ENCODE measurements around the gene MAST2.

The MAST2 gene

DNA sequence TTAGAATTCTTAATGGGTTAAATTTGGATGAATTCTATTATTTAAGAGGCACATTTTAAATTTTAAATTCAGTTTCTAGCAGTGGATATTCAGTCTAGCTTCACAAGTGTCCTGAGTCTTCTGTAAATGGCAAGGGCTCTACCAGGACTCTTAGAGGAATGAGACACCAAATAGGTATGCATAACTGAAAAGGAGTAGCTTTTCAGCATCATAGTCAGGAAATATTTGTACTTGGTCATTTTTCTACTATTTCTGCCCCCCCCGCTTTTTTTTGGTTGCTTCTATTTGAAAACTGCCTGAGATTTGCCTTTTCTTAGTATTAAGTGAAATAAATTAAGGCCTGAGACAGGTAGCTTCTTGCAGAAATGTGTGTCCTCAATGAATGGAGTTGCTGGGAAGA, 80.2 kb downstream of the MAST2 start:
- H3K36me3 ChIP-seq (ENCODE audit: insufficient read depth), result no peaks in the 10 kb centered on the region
- no peaks in the 10 kb centered on the region for H3K79me2 ChIP-seq (ENCODE audit: insufficient read depth, low read depth)
- no peaks in the 10 kb centered on the region for H3K27me3 ChIP-seq (ENCODE audit: insufficient read depth, low read depth)
- H3K9ac ChIP-seq, result no peak overlapping the region
- H3K4me1 ChIP-seq (ENCODE audit: low read depth, poor library complexity, severe bottlenecking), result peaks cover 11% of the 10 kb centered on the region
- no peak overlapping the region for H3K4me3 ChIP-seq (IDR thresholded peaks at IDR 0.05; ENCODE audit: insufficient read depth, low read depth, low read length)
- H4K20me1 ChIP-seq (ENCODE audit: insufficient read depth), result no peaks in the 10 kb centered on the region
- no peak overlapping the region for H3K27ac ChIP-seq
- TF ChIP-seq, protein P1, sequence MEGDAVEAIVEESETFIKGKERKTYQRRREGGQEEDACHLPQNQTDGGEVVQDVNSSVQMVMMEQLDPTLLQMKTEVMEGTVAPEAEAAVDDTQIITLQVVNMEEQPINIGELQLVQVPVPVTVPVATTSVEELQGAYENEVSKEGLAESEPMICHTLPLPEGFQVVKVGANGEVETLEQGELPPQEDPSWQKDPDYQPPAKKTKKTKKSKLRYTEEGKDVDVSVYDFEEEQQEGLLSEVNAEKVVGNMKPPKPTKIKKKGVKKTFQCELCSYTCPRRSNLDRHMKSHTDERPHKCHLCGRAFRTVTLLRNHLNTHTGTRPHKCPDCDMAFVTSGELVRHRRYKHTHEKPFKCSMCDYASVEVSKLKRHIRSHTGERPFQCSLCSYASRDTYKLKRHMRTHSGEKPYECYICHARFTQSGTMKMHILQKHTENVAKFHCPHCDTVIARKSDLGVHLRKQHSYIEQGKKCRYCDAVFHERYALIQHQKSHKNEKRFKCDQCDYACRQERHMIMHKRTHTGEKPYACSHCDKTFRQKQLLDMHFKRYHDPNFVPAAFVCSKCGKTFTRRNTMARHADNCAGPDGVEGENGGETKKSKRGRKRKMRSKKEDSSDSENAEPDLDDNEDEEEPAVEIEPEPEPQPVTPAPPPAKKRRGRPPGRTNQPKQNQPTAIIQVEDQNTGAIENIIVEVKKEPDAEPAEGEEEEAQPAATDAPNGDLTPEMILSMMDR (conservative IDR thresholded peaks at IDR 0.05; ENCODE audit: low read depth, low read length), result no peak
- no peak overlapping the region for H3K4me2 ChIP-seq
- no peak overlapping the region for H2AFZ ChIP-seq (ENCODE audit: low read depth)

DNA sequence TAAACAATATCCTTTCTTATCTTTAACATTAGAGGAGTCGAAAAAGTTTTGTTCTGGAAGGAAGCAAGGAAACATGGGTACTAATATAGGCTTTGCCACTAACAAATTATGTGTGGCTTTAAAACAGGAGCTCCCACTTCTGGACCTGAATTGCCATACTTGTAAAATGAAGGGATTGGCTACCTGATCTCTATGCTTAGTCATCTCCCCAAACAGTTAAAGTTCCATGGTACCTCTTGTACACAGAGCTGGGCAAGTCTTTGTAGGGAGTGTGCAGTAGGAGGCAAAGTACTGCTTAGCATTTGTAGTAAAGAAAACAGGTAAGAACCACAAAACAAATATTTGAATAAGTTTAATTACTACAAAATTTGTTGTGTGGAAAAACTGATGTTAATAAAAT, 81.3 kb downstream of the MAST2 start:
- Histone ChIP-seq H3K79me2 (ENCODE audit: insufficient read depth, low read depth) (no peaks in the 10 kb centered on the region), H3K4me2 (no peak overlapping the region), H3K36me3 (ENCODE audit: insufficient read depth) (no peaks in the 10 kb centered on the region), H3K4me3 (IDR thresholded peaks at IDR 0.05; ENCODE audit: insufficient read depth, low read depth, low read length) (no peak overlapping the region), H3K4me1 (ENCODE audit: low read depth, poor library complexity, severe bottlenecking) (peaks cover 11% of the 10 kb centered on the region), H4K20me1 (ENCODE audit: insufficient read depth) (no peaks in the 10 kb centered on the region), H2AFZ (ENCODE audit: low read depth) (no peak overlapping the region), H3K27me3 (ENCODE audit: insufficient read depth, low read depth) (no peaks in the 10 kb centered on the region), H3K9ac (no peak overlapping the region), H3K27ac (no peak overlapping the region)
- TF ChIP-seq, protein P1 (conservative IDR thresholded peaks at IDR 0.05; ENCODE audit: low read depth, low read length), result no peak

DNA sequence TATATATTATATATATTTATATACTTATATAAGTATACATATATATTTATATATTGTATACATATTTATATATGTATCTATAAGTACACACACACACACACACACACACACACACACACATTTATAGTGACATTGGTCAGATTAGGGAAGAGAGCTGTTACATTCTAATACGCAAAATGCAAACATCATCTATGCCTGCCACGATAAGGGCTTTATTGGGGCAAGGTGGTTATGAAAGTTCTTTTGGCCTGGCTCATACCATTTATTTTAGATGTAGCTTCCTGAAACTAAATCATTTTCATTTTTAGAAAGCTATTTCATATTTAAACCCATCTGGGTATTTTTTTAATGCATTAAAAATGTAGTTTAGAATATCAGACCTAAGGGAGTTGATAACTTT, 82.8 kb downstream of the MAST2 start:
- Histone ChIP-seq H3K79me2 (ENCODE audit: insufficient read depth, low read depth) (no peaks in the 10 kb centered on the region), H3K4me2 (no peak overlapping the region), H3K4me3 (IDR thresholded peaks at IDR 0.05; ENCODE audit: insufficient read depth, low read depth, low read length) (no peak overlapping the region)

DNA sequence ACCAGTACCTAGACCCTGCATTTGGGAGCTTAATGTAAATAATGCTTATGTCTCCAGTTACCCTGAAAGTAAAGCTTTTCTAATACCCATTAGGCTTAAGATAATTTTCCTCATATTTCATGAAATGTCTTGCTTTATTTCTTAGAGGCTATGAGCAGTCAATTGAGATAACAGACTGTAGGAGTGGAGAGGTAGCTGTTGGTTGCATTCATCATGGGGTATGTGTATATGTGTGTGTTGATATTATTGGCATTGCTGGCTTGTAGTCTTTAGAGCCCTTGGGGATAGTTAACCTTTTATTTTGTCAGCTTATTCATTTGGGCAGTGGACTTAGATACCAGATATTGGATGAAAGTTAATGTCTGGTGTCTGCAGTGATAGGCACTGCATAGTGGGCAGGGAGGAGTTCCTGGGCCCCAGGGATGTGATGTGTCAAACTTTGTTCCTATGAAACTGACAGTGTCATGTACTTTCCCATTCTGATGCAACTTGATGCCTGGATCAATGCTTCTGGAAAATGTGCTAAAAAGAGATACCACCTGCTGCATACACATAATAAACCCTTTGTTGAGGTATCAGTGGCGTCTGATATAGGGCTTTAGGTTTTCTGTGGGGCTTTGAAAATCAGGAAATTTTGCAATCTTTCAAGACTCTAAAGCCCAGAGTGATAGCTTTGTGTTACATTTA, 83.9 kb downstream of the MAST2 start:
- Histone ChIP-seq H2AFZ (ENCODE audit: low read depth) (no peak overlapping the region), H3K27me3 (ENCODE audit: insufficient read depth, low read depth) (no peaks in the 10 kb centered on the region), H3K9ac (no peak overlapping the region), H3K4me1 (ENCODE audit: low read depth, poor library complexity, severe bottlenecking) (peaks cover 11% of the 10 kb centered on the region), H3K36me3 (ENCODE audit: insufficient read depth) (no peaks in the 10 kb centered on the region), H3K4me3 (IDR thresholded peaks at IDR 0.05; ENCODE audit: insufficient read depth, low read depth, low read length) (no peak overlapping the region), H3K27ac (no peak overlapping the region; the same call in 1 of the 2 replicates), H3K4me2 (no peak overlapping the region), H3K79me2 (ENCODE audit: insufficient read depth, low read depth) (no peaks in the 10 kb centered on the region), H4K20me1 (ENCODE audit: insufficient read depth) (no peaks in the 10 kb centered on the region)
- TF ChIP-seq, protein P1 (conservative IDR thresholded peaks at IDR 0.05; ENCODE audit: low read depth, low read length), result no peak

More for the DNA sequence above, 82.8 kb downstream of the MAST2 start:
- peaks cover 11% of the 10 kb centered on the region for H3K4me1 ChIP-seq (ENCODE audit: low read depth, poor library complexity, severe bottlenecking)
- H3K27me3 ChIP-seq (ENCODE audit: insufficient read depth, low read depth), result no peaks in the 10 kb centered on the region
- H3K9ac ChIP-seq, result no peak overlapping the region
- H4K20me1 ChIP-seq (ENCODE audit: insufficient read depth), result no peaks in the 10 kb centered on the region
- TF ChIP-seq, protein P1 (conservative IDR thresholded peaks at IDR 0.05; ENCODE audit: low read depth, low read length), result no peak
- no peaks in the 10 kb centered on the region for H3K36me3 ChIP-seq (ENCODE audit: insufficient read depth)
- no peak overlapping the region for H3K27ac ChIP-seq
- no peak overlapping the region for H2AFZ ChIP-seq (ENCODE audit: low read depth)
